Lung (tissue), 12 donors: ENCODE data around the gene PRR5L. TPM values are rescaled to one million over a fixed set of nuclear protein-coding genes. Genes with fewer than 3 reads are reported as not detected.

Experiments
- ATAC-seq: fragments of 200-7000 bp; cut with Tn5 transposase; one replicate; pipeline ENCODE4 v1.9.1; 2020; ENCODE audit warnings: moderate number of reproducible peaks; ENCODE audit not compliant: insufficient read depth, low FRiP score
- DNase-seq, 3 donors: peaks; one replicate each; pipeline ENCODE4 v3.0.0-alpha.2; 2013 to 2017
- H3K27ac ChIP-seq, 2 donors: one replicate each; pipeline ENCODE4 v1.5.1; 2013; ENCODE audit warnings: mild to moderate bottlenecking in 2 of 2, moderate library complexity in 2 of 2, control low read depth in 1 of 2, inconsistent platforms in 1 of 2, low read depth in 1 of 2, low read length in 1 of 2
- H3K27me3 ChIP-seq, 3 donors: one replicate each; pipeline ENCODE4 v1.5.1; 2013; ENCODE audit warnings: low read length in 2 of 3; ENCODE audit not compliant: control insufficient read depth in 3 of 3, insufficient read depth in 3 of 3
- H3K36me3 ChIP-seq, 4 donors: one replicate each; pipeline ENCODE4 v1.5.1; 2013; ENCODE audit warnings: low read length in 4 of 4, mild to moderate bottlenecking in 1 of 4, moderate library complexity in 1 of 4; ENCODE audit not compliant: control insufficient read depth in 4 of 4, insufficient read depth in 4 of 4
- H3K4me1 ChIP-seq, 5 donors: one replicate each; pipeline ENCODE4 v1.5.1; 2013; ENCODE audit warnings: low read length in 5 of 5, mild to moderate bottlenecking in 2 of 5, moderate library complexity in 1 of 5; ENCODE audit not compliant: control insufficient read depth in 5 of 5, insufficient read depth in 5 of 5
- H3K4me3 ChIP-seq: one replicate; pipeline ENCODE4 v1.5.1; 2013; ENCODE audit warnings: mild to moderate bottlenecking, control low read depth, moderate library complexity
- H3K9ac ChIP-seq, 2 donors: one replicate each; pipeline ENCODE4 v1.5.1; 2013; ENCODE audit warnings: low read length in 2 of 2, control low read depth in 1 of 2; ENCODE audit not compliant: insufficient read depth in 1 of 2
- H3K9me3 ChIP-seq, 4 donors: one replicate each; pipeline ENCODE4 v1.5.1; 2013; ENCODE audit warnings: low read length in 3 of 4, mild to moderate bottlenecking in 1 of 4, moderate library complexity in 1 of 4; ENCODE audit not compliant: control insufficient read depth in 4 of 4, insufficient read depth in 3 of 4
- CTCF ChIP-seq: IDR thresholded peaks from 2 replicates; pipeline ENCODE4 v1.5.1; 2012; ENCODE audit warnings: mild to moderate bottlenecking; ENCODE audit errors: control extremely low read depth, extremely low read depth
- WGBS, 2 donors: extraction: QIAGEN DNeasy Blood & Tissue Kit; methylation state at CpG; one replicate each; pipeline ENCODE4 v1.1.7; 2013; 5-methylcytosine and 5-hydroxymethylcytosine counted together
- polyA plus RNA-seq, 2 donors: library from polyadenylated mRNA; stranded (reverse); fragments of 200-250 nt; gene quantifications; one replicate each; pipeline ENCODE4 v1.2.1, GENCODE V29; 2013
- total RNA-seq, 2 donors: library from RNA; depleted of rRNA in 1 of 2; stranded (reverse); fragments of >200 nt in 1 of 2; gene quantifications; one replicate each; pipeline ENCODE4 v1.2.1, GENCODE V29; 2014 to 2021
- donor health status: control.
- donor health status: control.
- donor health status: Bipolar disorder and iron deficiency.
- donor health status: healthy.
- donor health status: DM: yes; HTN: yes; CAD: no.

PRR5L gene
- total and polyA plus RNA-seq, 4 donors: 6.3 to 27.5 (median 9.0) TPM

- Histone ChIP-seq H3K4me1 (peaks cover 0 to 10% (median 0%) of the 10 kb centered on the region in 5 donors), H3K27ac (no peak overlapping the region), H3K9me3 (no peaks in the 10 kb centered on the region), H3K27me3 (no peaks in the 10 kb centered on the region), H3K36me3 (peaks cover 19 to 53% (median 33%) of the 10 kb centered on the region in 4 donors), H3K4me3 (no peak overlapping the region), H3K9ac (no peak overlapping the region)
- ATAC-seq (peak; percentile 62), DNase-seq (peak in 2 of 3 donors; percentile 62 to 71)
- peak; percentile 57 for TF ChIP-seq CTCF
Measured at GRCh38 chr11:36492724-36493304, 196.7 kb downstream of the PRR5L start.

- TF ChIP-seq CTCF: no peak
- Histone ChIP-seq H3K36me3 (peaks cover 15 to 53% (median 36%) of the 10 kb centered on the region in 4 donors), H3K4me1 (peaks cover 0 to 5% (median 0%) of the 10 kb centered on the region in 5 donors), H3K27me3 (no peaks in the 10 kb centered on the region), H3K9ac (no peak overlapping the region), H3K27ac (no peak overlapping the region), H3K4me3 (no peak overlapping the region), H3K9me3 (no peaks in the 10 kb centered on the region)
- no peak for DNase-seq
- ATAC-seq: no peak
Measured at GRCh38 chr11:36493332-36493731, 197.2 kb downstream of the PRR5L start.

GRCh38 chr11:36498721-36499120 is 202.6 kb downstream of the PRR5L start:
- H3K9ac ChIP-seq: no peak overlapping the region
- no peak overlapping the region for H3K27ac ChIP-seq
- 85 to 94% methylated on average over 1 of the region's 1 CpG for WGBS, 2 donors
- H3K9me3 ChIP-seq: no peaks in the 10 kb centered on the region
- no peak overlapping the region for H3K4me3 ChIP-seq
- ATAC-seq (no peak), DNase-seq (no peak)
- H3K36me3 ChIP-seq: peaks cover 9 to 32% (median 20%) of the 10 kb centered on the region in 4 donors
- no peaks in the 10 kb centered on the region for H3K27me3 ChIP-seq
- no peak for TF ChIP-seq CTCF
- H3K4me1 ChIP-seq: peaks cover 0 to 10% (median 3%) of the 10 kb centered on the region in 5 donors

GRCh38 chr11:36499315-36499714 is 203.2 kb downstream of the PRR5L start:
- H3K36me3 ChIP-seq: peaks cover 6 to 29% (median 17%) of the 10 kb centered on the region in 4 donors
- TF ChIP-seq CTCF: no peak
- no peak for ATAC-seq
- H3K9me3 ChIP-seq: no peaks in the 10 kb centered on the region
- DNase-seq: no peak
- no peak overlapping the region for H3K27ac ChIP-seq
- no peak overlapping the region for H3K9ac ChIP-seq
- H3K27me3 ChIP-seq: no peaks in the 10 kb centered on the region
- no peak overlapping the region for H3K4me3 ChIP-seq
- H3K4me1 ChIP-seq: peaks cover 0 to 10% (median 3%) of the 10 kb centered on the region in 5 donors
- WGBS, 2 donors: 61 to 82% methylated on average over 4 of the region's 4 CpGs
